HuH-7 (cell line): ENCODE data around the gene DHCR7.

ENCODE experiments used
- DNase-seq: peaks from one replicate; pipeline ENCODE4 v3.0.0; 2011; ENCODE audit warnings: low spot score

The DHCR7 gene

GRCh38 chr11:71456831-71457230, 8.6 kb upstream of the DHCR7 start:
- DNase-seq, result no peak

DNA sequence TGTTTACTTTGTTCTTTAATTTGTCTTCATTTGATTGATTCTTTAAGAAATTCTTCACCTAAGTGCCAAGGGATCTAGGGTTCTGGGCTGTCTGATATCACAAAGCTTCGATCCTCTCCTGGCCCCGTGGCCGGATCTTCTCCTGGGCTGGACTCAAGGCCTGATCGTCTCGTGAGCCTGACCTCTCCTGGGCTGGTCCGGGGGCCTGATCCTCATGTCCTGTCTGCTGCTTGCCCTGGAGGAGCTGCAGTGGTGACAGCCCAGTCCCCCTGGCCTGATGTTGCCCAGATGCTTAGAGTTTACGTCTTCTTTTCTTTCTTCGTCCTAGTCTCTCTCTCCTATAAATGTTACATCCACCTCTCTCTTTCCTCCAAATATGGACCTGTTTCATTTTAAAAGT, 8.1 kb upstream of the DHCR7 start:
- DNase-seq, result no peak

GRCh38 chr11:71454470-71455113, 6.4 kb upstream of the DHCR7 start:
- no peak for DNase-seq

DNA sequence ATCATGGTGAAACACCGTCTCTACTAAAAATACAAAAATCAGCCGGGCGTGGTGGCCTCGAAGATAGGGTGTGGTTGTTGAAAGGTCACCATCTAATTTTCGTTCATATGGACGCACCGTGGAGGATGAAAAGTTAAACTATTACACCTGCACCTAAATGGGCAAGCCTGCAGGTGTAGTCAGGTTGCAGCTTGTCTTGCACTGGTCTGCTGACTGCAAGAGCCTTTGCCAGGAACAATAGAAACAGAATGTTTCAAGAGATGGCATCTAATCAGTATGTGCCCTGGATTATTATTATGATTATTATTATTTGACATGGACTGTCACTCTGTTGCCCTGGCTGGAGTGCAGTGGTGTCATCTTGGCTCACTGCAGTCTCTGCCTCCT, 5.7 kb upstream of the DHCR7 start:
- no peak for DNase-seq

GRCh38 chr11:71453037-71453917, 5.1 kb upstream of the DHCR7 start, which contains the start of gene NADSYN1:
TSS of gene NADSYN1 (plus strand) at chr11:71453203. CDS start at chr11:71453297, 94 bp downstream.
- DNase-seq, result peak; percentile 99

DNA sequence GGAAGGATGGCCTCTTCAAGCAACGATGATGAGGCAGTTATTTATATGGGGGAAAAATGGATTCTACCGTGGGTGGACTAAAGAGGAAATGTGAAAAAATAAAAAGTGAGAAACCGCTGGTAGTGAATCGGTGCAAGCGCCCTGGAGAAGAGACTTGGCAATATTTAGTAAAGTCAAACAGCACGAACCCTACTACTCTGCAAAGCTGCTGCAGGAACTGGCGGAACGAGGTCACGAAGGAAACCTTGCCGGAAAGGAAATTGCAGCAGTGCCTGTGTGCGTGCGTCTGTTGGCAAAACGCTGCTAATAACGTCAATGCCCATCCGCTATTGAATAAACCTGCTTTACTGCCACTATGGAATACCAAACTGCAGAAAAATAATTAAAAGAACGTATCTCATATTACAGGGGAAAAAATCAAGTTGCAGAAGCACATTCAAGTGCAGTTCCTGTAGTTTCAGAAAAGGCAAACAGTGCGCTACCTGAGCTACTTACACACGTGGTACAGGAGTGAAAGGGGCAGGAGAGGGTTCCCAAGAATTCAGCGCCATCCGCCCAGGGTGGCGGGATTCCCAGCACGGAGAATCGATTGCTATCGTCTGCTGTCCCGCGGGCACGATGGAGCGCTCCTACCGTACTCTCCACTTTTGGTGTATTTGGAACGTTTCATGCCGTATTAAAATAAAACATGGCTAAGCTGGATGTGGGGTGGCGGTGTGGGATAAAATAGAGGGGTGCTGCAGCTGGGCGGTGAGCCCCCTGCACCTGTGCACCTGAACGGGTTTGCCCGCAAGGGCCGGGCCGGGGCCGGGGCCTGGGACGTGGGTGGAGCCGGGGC, 4.2 kb upstream of the DHCR7 start:
- DNase-seq, result no peak

GRCh38 chr11:71451596-71452198, 3.5 kb upstream of the DHCR7 start:
- DNase-seq, result no peak

- no peak for DNase-seq
Observed at GRCh38 chr11:71450939-71451338, 2.7 kb upstream of the DHCR7 start.

DNA sequence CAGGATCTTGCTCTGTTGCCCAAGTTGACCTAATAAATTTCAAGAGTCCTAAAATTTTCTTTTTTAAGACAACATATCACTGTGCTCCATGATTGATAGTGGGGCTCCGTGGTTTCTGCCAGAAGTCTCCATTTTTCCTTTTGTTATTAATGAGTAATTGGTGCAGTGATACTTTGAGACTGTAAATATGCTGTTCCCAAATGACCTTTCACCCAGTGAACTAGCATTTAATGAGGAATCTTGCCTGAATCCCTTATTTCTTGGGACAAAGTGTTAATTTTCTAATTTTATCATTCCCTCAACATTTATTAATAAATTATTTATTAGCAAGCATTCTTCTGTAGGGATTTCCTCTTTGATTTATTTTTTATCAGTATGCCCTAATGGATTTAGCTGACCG, 2.3 kb upstream of the DHCR7 start:
- no peak for DNase-seq

GRCh38 chr11:71449596-71449995, 1.4 kb upstream of the DHCR7 start:
- DNase-seq, result no peak

- peak; percentile 67 for DNase-seq
Observed at GRCh38 chr11:71447791-71448256, 369 bp downstream of the DHCR7 start.

GRCh38 chr11:71446942-71447688, 1.1 kb downstream of the DHCR7 start:
- peak; percentile 81 for DNase-seq

DNA sequence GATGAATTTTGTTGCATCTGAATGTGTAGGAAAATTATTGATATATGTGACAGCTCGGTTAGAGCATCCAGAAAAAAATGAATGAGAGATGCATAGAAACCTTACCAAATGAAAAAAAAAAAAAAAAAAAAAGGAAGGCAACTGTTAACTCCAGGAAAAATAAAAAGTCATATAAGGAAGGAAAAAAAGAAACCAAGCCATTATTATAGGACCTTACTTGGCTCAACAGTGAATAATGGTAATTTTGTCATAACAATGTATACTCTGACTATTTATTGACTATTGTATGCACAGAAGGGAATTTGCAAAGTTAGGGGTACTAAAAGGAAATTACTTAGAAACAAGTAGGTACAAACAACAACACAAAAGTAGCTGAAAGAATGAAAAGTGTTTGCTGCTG, 2.0 kb downstream of the DHCR7 start:
- DNase-seq, result no peak

DNA sequence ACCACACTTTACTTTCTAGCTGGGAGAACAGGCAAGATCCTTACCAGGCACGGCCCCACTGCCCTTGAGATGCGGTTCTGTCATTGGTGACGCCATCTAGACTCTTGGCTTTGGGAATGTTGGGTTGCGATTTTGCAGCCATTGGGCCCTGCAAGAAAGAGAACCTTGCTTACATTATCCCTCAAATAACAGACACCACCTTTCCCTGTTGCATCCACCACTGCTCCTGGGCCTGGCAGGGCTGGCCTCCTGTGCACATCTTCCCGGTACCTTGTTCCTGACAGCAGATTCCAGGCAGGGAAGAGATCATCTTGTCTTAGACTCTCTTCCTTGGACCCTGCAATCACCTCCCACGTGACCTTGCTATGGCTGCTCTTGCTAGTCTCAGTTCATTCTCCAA, 3.4 kb downstream of the DHCR7 start:
- no peak for DNase-seq

DNA sequence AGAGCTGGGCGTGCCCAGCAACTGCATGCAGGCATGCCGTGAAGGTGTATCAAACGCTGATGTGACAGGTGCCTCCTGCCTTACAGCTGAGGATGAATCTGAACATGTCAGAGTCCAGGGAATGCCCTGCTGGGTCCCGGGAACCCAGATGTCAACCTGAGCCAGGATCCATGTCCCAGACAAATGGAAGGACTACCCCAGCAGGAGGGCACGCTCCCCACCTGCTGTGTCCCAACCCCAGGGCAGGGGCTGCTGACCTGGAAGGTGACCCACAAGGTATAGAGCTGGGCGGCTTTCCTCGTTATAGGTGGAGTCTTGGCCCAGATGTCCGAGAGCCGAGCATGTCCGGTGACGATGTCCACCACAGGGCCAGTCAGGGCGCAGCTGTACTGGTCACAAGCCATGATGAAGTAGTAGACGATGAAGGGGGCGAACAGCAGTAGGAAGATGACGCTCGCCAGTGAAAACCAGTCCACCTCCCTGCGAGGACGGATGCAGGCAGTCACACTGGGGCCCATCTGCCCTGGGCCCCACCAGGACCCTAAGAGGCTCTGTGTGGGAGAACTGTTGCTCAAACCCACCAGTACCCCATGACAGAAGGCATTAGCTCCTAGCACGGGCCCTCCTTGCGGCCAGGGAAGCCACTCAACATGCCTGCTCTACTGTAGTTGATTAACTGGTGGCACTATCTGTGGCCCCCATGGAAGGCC, 4.3 kb downstream of the DHCR7 start:
- DNase-seq, result no peak

DNA sequence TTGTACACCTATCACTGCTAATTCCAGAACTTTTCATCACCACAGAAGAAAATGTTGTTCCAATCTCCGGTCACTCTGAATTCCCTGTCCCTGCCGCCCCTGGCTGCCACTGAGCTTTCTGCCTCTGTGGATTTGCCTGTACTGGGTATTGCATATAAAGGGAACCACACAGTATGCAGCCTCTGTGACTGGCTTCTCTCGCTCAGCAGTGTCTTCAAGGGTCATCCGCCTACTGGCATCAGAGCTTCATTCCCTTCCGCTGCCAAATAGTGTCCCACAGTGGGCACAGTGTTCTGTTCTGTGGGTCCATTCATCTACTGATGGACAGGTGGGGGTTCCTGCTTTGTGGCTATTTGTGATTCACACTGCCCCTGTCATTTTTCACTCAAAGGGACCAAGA, 5.3 kb downstream of the DHCR7 start:
- no peak for DNase-seq

- DNase-seq, result no peak
Observed at GRCh38 chr11:71442123-71442522, 6.1 kb downstream of the DHCR7 start.

DNA sequence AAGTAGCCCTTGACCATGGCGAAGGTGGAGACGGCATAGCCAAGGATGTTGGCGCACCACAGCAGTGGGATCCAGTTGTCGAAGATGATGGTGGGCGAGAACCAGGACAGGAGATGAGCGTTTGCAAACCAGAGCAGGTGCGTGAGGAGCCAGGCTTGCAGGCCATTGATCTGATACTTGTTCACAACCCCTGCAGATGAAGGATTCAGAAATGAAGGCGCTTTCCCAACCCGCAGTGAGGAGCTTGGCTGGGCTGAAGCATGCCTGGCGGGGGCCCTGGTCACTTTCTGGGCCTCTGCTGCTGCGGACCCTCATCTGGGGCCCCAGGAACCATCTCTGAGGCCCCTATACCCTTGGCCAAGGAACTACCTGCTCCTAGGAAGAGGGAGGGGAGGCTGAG, 6.9 kb downstream of the DHCR7 start:
- no peak for DNase-seq

- DNase-seq, result no peak
Observed at GRCh38 chr11:71440021-71440755, 8.0 kb downstream of the DHCR7 start.

- DNase-seq, result no peak
Observed at GRCh38 chr11:71438650-71439049, 9.5 kb downstream of the DHCR7 start.
